K562 (cell line): Measurements from ENCODE around the gene ACBD5. TPM values are rescaled to one million over a fixed set of nuclear protein-coding genes. Genes with fewer than 3 reads are reported as not detected.

Experiments
- BRF2 ChIP-seq: IDR thresholded peaks from 3 replicates; pipeline ENCODE4 v1.6.1; 2011; ENCODE audit warnings: borderline replicate concordance, mild to moderate bottlenecking; ENCODE audit not compliant: insufficient read length, insufficient read depth
- E2F4 ChIP-seq: sonication (generic); formaldehyde crosslinking; IDR thresholded peaks from 2 replicates; pipeline ENCODE4 v1.8.0; 2022; ENCODE audit warnings: mild to moderate bottlenecking, low read depth, missing genetic modification reagents
- GABPB2 ChIP-seq: fragments of 250-450 bp; sonication (Bioruptor Pico); conservative IDR thresholded peaks from 2 replicates; pipeline ENCODE4 v1.5.1; 2021; ENCODE audit warnings: mild to moderate bottlenecking
- HMBOX1 ChIP-seq: sonication (generic); IDR thresholded peaks from 2 replicates; pipeline ENCODE4 v1.6.1; 2016
- JUN ChIP-seq, 2 experiments: sonication (generic) in 1 of 2; formaldehyde crosslinking in 1 of 2; IDR thresholded peaks; 2 replicates each; pipeline versions ENCODE4 v1.6.1 to v1.8.0; 2012 to 2022; ENCODE audit warnings: borderline replicate concordance in 2 of 2, mild to moderate bottlenecking in 2 of 2, improper control_type of control experiment in 1 of 2, low read depth in 1 of 2, low read length in 1 of 2, missing genetic modification reagents in 1 of 2
- MTA3 ChIP-seq: fragments of 450-650 bp; formaldehyde crosslinking; IDR thresholded peaks from 2 replicates; pipeline ENCODE4 v1.6.1; 2017; ENCODE audit warnings: mild to moderate bottlenecking, borderline replicate concordance
- RBM14 ChIP-seq: fragments of 200-400 bp; formaldehyde crosslinking; IDR thresholded peaks from 2 replicates; pipeline ENCODE4 v1.6.1; 2018; ENCODE audit warnings: low read depth, mild to moderate bottlenecking, low read length, moderate library complexity, borderline replicate concordance; ENCODE audit not compliant: insufficient read depth
- RFX1 ChIP-seq: fragments of 450-650 bp; IDR thresholded peaks from 2 replicates; pipeline ENCODE4 v1.6.1; 2016; ENCODE audit warnings: mild to moderate bottlenecking, moderate library complexity
- SMAD1 ChIP-seq: fragments of 150-350 bp; IDR thresholded peaks from 2 replicates; pipeline ENCODE4 v1.6.1; 2014; ENCODE audit warnings: low read length, low read depth; ENCODE audit not compliant: partially characterized antibody
- TAF1 ChIP-seq: IDR thresholded peaks from 2 replicates; pipeline ENCODE4 v1.6.1; 2011; ENCODE audit warnings: mild to moderate bottlenecking, low read length, moderate library complexity; ENCODE audit not compliant: insufficient read depth, control insufficient read depth, severe bottlenecking; ENCODE audit errors: extremely low read depth
- TAL1 ChIP-seq: fragments of 450-650 bp; IDR thresholded peaks from 2 replicates; pipeline ENCODE4 v1.6.1; 2016; ENCODE audit warnings: mild to moderate bottlenecking
- ZBED1 ChIP-seq: IDR thresholded peaks from 2 replicates; pipeline ENCODE4 v1.6.1; 2014
- ZBTB8A ChIP-seq: fragments of 450-650 bp; IDR thresholded peaks from 2 replicates; pipeline ENCODE4 v1.6.1; 2018; ENCODE audit warnings: mild to moderate bottlenecking, moderate library complexity; ENCODE audit not compliant: partially characterized antibody
- ZMIZ1 ChIP-seq, 2 experiments: fragments of 150-350 bp in 1 of 2; IDR thresholded peaks; 2 replicates each; pipeline ENCODE4 v1.6.1; 2012 to 2016; ENCODE audit warnings: low read depth in 2 of 2, low read length in 2 of 2, mild to moderate bottlenecking in 1 of 2, moderate library complexity in 1 of 2
- ZNF121 ChIP-seq: sonication (generic); formaldehyde crosslinking; conservative IDR thresholded peaks from 2 replicates; pipeline ENCODE4 v1.8.0; 2022; ENCODE audit warnings: missing genetic modification reagents
- ZNF239 ChIP-seq: fragments of 250-450 bp; sonication (Bioruptor Pico); IDR thresholded peaks from 2 replicates; pipeline ENCODE4 v1.4.0; 2020; ENCODE audit warnings: mild to moderate bottlenecking
- ZNF668 ChIP-seq: fragments of 250-450 bp; sonication (Bioruptor Pico); IDR thresholded peaks from 2 replicates; pipeline ENCODE4 v1.8.0; 2022; ENCODE audit warnings: mild to moderate bottlenecking, inconsistent platforms
- ZNF780A ChIP-seq: fragments of 250-450 bp; sonication (Bioruptor Pico); IDR thresholded peaks from 2 replicates; pipeline ENCODE4 v1.5.0; 2021; ENCODE audit warnings: mild to moderate bottlenecking
- polyA plus RNA-seq, 8 experiments: library from polyadenylated mRNA; depleted of rRNA in 4 of 8; stranded (reverse) in 5 of 8; unstranded in 3 of 8; fragments of >200 nt; fragmentation: Nextera tagmentation in 2 of 8; fragmentation: Illumina TruSeq in 1 of 8; extraction: Ambion mirVana in 2 of 8; extraction: Trizol in 1 of 8; gene quantifications; 2 replicates each; pipeline versions ENCODE4 v1.2.1 to v1.2.3, GENCODE V29; 2011 to 2014; ENCODE audit warnings: inconsistent platforms in 1 of 8, missing spikeins in 1 of 8
- total RNA-seq, 7 experiments: library from RNA; depleted of rRNA in 6 of 7; stranded (reverse); fragments of >200 nt in 6 of 7; fragmentation: Illumina TruSeq in 2 of 7; extraction: Trizol in 2 of 7; gene quantifications; 2 replicates each; pipeline versions ENCODE4 v1.2.1 to v1.2.3, GENCODE V29; 2011 to 2021; ENCODE audit warnings: low replicate concordance in 1 of 7

Gene ACBD5
- total and polyA plus RNA-seq, 9 of the 15 experiments (the other 6 are each of a cell fraction or from before 2014, with no cell fraction given): 1.5 to 10.3 (median 7.8) TPM

- TF ChIP-seq HMBOX1 (no peak), RBM14 (no peak), E2F4 (CRISPR knock-in tag) (peak; percentile 99), ZNF239 (CRISPR knock-in tag) (no peak), TAF1 (peak; percentile 86), ZNF668 (CRISPR knock-in tag) (no peak), GABPB2 (CRISPR knock-in tag) (no peak), TAL1 (no peak), JUN (IDR thresholded peaks at IDR 0.05; ENCODE audit: borderline replicate concordance, low read depth, low read length) (peak; percentile 49; the same call in 1 of the 2 replicates), JUN (CRISPR knock-in tag; IDR thresholded peaks at IDR 0.05; ENCODE audit: borderline replicate concordance) (no peak), ZNF780A (CRISPR knock-in tag) (no peak), ZBTB8A (no peak), ZMIZ1 (IDR thresholded peaks at IDR 0.05; ENCODE audit: low read depth in 2 of 2, low read length in 2 of 2) (peak in 1 of 2 experiments; percentile 50; a peak in 1 of 4 replicates), ZBED1 (0 out of 2 replicates have a peak, but pooled peaks have one; percentile 26), BRF2 (no peak), SMAD1 (peak; percentile 85), ZNF121 (CRISPR knock-in tag) (no peak), RFX1 (no peak), MTA3 (peak; percentile 86)
Observed at GRCh38 chr10:27155066-27155754, 85.4 kb downstream of the ACBD5 start, which contains the start of gene MASTL (continued).
